ENCODE measurements around the gene CCS. TPM values are rescaled to one million over a fixed set of nuclear protein-coding genes. Genes with fewer than 3 reads are reported as not detected.
"Not testable (repeated sequence)": the region's sequence is repeated elsewhere in the genome, so short reads cannot be mapped to it uniquely, and the experiment has no call there.

The CCS gene
- total RNA-seq, 1 donor from 2014 or later, result 42.5 TPM

DNA sequence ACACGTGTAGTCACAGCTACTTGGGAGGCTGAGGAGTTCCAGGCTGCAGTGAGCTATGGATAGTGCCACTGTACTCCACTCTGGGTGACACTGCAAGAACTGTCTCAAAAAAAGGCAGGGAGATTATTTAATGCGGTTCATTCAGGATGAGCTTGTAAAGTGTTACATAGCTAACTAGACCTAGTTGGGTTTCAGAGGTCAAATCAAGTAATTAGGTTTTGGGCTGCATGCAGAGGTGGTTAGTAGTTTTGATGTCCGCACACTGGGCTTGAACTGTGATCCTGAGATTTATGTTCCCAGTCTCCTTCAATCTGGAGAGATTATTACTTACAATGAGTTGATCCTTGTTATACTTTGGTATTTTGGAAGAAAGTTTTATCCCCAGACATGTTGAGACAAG is 43.4 kb downstream of the CCS start:
- Histone ChIP-seq H3K9me3 (no peaks in the 10 kb centered on the region), H3K27ac (no peak overlapping the region), H3K27me3 (no peaks in the 10 kb centered on the region), H3K4me3 (no peak overlapping the region), H3K4me1 (peaks cover 45% of the 10 kb centered on the region), H3K36me3 (peaks cover 0 to 15% of the 10 kb centered on the region in 2 donors)
- intact Hi-C loops (cut with DNase I), result no loop called here
- TF ChIP-seq POLR2A (IDR thresholded peaks at IDR 0.05) (no peak), POLR2AphosphoS5 (IDR thresholded peaks at IDR 0.05; ENCODE audit: insufficient read depth in 1 of 2, low read depth in 1 of 2) (no peak)
- TF ChIP-seq, protein P1, sequence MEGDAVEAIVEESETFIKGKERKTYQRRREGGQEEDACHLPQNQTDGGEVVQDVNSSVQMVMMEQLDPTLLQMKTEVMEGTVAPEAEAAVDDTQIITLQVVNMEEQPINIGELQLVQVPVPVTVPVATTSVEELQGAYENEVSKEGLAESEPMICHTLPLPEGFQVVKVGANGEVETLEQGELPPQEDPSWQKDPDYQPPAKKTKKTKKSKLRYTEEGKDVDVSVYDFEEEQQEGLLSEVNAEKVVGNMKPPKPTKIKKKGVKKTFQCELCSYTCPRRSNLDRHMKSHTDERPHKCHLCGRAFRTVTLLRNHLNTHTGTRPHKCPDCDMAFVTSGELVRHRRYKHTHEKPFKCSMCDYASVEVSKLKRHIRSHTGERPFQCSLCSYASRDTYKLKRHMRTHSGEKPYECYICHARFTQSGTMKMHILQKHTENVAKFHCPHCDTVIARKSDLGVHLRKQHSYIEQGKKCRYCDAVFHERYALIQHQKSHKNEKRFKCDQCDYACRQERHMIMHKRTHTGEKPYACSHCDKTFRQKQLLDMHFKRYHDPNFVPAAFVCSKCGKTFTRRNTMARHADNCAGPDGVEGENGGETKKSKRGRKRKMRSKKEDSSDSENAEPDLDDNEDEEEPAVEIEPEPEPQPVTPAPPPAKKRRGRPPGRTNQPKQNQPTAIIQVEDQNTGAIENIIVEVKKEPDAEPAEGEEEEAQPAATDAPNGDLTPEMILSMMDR (IDR thresholded peaks at IDR 0.05), result no peak
- DNase-seq (ENCODE audit: extremely low spot score in 2 of 2), result no peak

DNA sequence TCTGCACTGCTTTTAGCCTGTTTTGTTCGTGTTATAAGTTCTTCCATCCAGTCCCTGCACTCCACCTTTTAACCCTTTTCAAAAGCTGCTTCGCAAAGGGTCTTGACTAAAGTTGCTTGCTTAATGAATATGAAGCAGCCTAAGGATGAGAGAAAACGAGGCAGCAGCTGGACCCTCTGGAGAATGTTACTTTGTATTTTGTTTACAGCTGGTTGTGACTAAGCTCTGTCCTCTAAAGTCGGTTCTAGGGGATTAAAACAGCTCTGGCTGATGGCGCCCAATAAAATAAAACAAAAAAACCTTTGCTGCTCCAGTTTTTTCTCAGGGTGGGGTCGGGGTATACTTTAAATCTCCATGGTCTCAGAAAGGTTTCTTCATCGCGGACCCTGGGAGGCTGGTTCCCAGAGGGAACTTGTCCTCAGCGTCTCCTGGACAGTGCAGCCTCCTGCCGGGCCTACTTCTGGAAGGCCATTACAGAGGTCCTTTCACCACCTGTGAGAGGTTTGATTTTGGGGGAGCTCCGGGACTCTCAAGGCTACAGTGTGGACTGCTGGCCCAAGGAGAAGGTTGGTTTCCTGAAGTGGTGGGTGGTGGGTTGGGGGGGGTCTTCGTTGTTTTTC is 44.7 kb downstream of the CCS start:
- Histone ChIP-seq H3K9me3 (no peaks in the 10 kb centered on the region), H3K27me3 (no peaks in the 10 kb centered on the region), H3K4me1 (peaks cover 58% of the 10 kb centered on the region), H3K36me3 (peaks cover 0 to 26% of the 10 kb centered on the region in 2 donors), H3K4me3 (peak overlapping the region; percentile 77 to 97), H3K27ac (peak overlapping the region; percentile 72)
- no peak for TF ChIP-seq POLR2AphosphoS5 (IDR thresholded peaks at IDR 0.05; ENCODE audit: insufficient read depth in 1 of 2, low read depth in 1 of 2)
- TF ChIP-seq, protein P1 (IDR thresholded peaks at IDR 0.05), result no peak
- TF ChIP-seq POLR2A (IDR thresholded peaks at IDR 0.05), result no peak
- intact Hi-C loops (cut with DNase I), result no loop called here
- peak in 1 of 2 donors; percentile 88 for DNase-seq (ENCODE audit: extremely low spot score in 2 of 2)

DNA sequence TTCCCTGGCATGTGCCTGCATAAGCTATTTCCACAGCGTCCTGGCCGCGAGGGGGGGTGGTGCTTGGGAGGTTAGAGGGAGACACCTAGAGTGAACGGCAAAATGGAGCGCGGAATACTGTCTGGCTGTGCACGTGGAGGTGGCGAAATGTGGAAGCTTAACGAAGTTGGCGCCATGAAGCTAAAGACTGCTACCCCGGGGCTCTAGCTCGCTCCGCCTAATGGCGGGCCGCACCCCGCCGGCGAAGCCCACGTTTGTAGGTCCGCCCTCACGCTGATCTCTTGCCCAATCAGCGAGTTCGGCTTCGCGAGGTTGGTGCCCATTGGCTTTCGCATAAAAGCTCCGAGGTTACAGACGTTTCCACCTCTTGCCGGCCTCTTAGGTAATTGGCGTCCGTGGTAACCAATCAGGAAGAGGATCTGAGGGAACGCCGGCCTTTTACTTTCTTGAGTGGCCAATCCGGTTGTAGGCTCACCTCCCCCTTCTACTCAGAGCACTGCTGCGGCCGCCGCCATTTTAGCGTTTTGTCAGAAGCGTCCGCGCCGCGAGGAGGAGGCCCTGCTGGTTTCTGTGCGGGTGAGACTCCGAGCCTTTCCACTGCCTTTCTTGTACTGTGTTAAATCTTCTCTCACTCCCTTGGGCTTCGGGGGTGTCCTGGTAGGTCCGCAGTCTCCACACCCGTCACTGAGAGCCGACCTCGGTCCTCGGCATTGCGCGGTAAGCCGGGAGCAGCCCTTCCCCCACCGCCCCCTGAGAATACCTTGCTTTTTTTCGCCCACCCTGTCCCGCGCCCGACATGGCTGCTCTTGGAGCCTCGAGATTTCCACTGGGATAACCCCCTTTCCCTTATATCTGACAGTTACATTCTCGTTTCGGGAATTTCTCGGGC is 45.4 kb downstream of the CCS start, which contains the start of gene RBM4:
TSS of gene RBM4 (plus strand) at position 527 of the 889 bp plus-strand sequence. CDS start 1,009 bp downstream, outside the sequence.
- no peaks in the 10 kb centered on the region for H3K9me3 ChIP-seq
- peak within 1 kb of the TSS; percentile 77 to 97 for H3K4me3 ChIP-seq
- H3K36me3 ChIP-seq, result peaks cover 0 to 30% of the 10 kb centered on the region in 2 donors
- TF ChIP-seq, protein P1 (IDR thresholded peaks at IDR 0.05), result no peak
- peak; percentile 92 to 99 for TF ChIP-seq POLR2AphosphoS5 (IDR thresholded peaks at IDR 0.05; ENCODE audit: insufficient read depth in 1 of 2, low read depth in 1 of 2)
- peak; percentile 64 to 88 for TF ChIP-seq POLR2A (IDR thresholded peaks at IDR 0.05)
- H3K27ac ChIP-seq, result peak within 1 kb of the TSS; percentile 82
- H3K27me3 ChIP-seq, result no peaks in the 10 kb centered on the region
- peaks cover 65% of the 10 kb centered on the region for H3K4me1 ChIP-seq
- peak; percentile 100 for DNase-seq (ENCODE audit: extremely low spot score in 2 of 2)
- intact Hi-C loops (cut with DNase I), result no loop called here

DNA sequence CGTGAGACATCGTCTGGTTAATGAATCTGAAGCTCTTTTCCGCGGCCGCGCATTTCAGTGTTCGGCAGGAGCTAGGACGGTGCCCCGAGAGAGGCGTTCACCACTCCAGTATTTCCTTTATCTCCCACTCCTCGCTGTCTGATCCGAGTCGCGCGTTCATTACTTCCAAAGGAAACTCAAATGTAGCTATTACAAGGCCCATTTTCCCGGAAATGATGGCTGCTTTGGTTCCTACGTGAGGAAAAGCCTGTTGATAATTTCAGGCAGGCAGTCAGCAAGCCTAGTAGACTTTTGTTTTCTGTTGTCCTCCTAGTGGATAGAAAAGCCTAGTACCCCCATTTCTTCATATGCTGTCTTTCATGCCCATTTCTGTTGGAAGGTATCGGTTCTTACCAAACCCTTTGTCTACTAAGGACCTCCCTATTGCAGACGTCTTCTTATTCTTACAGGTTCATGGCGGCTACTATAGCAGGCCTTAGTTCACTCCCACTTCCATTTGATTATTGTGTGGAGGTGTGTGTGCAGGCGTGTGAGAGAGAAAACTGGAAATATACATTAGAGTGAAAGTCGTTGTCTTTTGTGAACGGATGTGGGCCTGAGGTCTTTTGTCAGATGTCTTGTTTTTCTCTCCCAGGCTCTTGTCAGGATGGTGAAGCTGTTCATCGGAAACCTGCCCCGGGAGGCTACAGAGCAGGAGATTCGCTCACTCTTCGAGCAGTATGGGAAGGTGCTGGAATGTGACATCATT is 46.3 kb downstream of the CCS start:
- H3K36me3 ChIP-seq, result peaks cover 0 to 38% of the 10 kb centered on the region in 2 donors

DNA sequence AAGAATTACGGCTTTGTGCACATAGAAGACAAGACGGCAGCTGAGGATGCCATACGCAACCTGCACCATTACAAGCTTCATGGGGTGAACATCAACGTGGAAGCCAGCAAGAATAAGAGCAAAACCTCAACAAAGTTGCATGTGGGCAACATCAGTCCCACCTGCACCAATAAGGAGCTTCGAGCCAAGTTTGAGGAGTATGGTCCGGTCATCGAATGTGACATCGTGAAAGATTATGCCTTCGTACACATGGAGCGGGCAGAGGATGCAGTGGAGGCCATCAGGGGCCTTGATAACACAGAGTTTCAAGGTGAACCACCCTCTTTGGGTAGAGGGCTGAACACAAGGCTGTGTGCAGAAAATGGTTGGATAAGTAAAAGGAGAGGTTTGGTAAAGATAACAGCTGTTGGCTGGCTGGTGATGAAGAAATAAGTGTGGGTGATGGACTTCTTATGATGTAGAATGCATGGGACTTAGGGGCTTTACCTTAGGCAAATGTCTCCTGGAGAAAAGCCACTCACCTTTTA is 46.9 kb downstream of the CCS start:
- H3K27me3 ChIP-seq; DNase-seq (ENCODE audit: extremely low spot score in 2 of 2); H3K9me3 ChIP-seq; intact Hi-C loops (cut with DNase I); H3K27ac ChIP-seq: not testable (repeated sequence)
- H3K4me3 ChIP-seq, result peak overlapping the region; percentile 77 to 97
- peaks cover 0 to 42% of the 10 kb centered on the region in 2 donors for H3K36me3 ChIP-seq
- H3K4me1 ChIP-seq, result peaks cover 80% of the 10 kb centered on the region

More for the DNA sequence above, 46.3 kb downstream of the CCS start:
- Histone ChIP-seq H3K27me3 (no peaks in the 10 kb centered on the region), H3K9me3 (no peaks in the 10 kb centered on the region), H3K4me3 (peak overlapping the region; percentile 77 to 97), H3K4me1 (peaks cover 74% of the 10 kb centered on the region), H3K27ac (peak overlapping the region; percentile 82)
- no peak for TF ChIP-seq POLR2A (IDR thresholded peaks at IDR 0.05)
- no peak for TF ChIP-seq POLR2AphosphoS5 (IDR thresholded peaks at IDR 0.05; ENCODE audit: insufficient read depth in 1 of 2, low read depth in 1 of 2)
- TF ChIP-seq, protein P1 (IDR thresholded peaks at IDR 0.05), result no peak
- intact Hi-C loops (cut with DNase I), result no loop called here
- no peak for DNase-seq (ENCODE audit: extremely low spot score in 2 of 2)

Data from vagina (tissue), 2 donors.